Measurements from ENCODE around the gene FTO.

DNA sequence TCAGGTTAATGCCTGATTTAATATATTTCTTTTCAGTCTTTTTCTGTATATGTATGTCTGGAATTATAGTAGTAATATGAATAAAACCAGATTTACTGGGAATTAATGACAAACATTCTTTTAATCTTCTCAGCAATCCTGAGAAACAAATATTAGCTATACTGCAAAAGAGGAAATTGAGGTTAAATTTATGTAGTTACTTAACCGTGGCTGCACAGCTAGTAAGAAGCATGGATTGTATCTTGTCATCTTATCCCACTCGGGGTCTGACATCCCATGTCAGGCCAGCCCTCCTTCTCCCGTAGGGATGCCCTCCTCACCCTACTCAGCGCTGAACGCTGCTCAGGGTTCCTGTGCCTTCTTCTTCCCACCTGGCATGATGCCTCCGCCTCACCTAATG, 143.0 kb downstream of the FTO start:
- TF ChIP-seq SIN3A (IDR thresholded peaks at IDR 0.05; ENCODE audit: borderline replicate concordance, insufficient read depth, low read length) (no peak), TAF1 (IDR thresholded peaks at IDR 0.05; ENCODE audit: borderline replicate concordance, insufficient read depth, low read length) (no peak), POLR2AphosphoS5 (IDR thresholded peaks at IDR 0.05; ENCODE audit: low read depth, low read length) (no peak)
- TF ChIP-seq, protein P1, sequence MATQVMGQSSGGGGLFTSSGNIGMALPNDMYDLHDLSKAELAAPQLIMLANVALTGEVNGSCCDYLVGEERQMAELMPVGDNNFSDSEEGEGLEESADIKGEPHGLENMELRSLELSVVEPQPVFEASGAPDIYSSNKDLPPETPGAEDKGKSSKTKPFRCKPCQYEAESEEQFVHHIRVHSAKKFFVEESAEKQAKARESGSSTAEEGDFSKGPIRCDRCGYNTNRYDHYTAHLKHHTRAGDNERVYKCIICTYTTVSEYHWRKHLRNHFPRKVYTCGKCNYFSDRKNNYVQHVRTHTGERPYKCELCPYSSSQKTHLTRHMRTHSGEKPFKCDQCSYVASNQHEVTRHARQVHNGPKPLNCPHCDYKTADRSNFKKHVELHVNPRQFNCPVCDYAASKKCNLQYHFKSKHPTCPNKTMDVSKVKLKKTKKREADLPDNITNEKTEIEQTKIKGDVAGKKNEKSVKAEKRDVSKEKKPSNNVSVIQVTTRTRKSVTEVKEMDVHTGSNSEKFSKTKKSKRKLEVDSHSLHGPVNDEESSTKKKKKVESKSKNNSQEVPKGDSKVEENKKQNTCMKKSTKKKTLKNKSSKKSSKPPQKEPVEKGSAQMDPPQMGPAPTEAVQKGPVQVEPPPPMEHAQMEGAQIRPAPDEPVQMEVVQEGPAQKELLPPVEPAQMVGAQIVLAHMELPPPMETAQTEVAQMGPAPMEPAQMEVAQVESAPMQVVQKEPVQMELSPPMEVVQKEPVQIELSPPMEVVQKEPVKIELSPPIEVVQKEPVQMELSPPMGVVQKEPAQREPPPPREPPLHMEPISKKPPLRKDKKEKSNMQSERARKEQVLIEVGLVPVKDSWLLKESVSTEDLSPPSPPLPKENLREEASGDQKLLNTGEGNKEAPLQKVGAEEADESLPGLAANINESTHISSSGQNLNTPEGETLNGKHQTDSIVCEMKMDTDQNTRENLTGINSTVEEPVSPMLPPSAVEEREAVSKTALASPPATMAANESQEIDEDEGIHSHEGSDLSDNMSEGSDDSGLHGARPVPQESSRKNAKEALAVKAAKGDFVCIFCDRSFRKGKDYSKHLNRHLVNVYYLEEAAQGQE (IDR thresholded peaks at IDR 0.05; ENCODE audit: insufficient read depth in 1 of 2, low read depth in 2 of 2, low read length in 2 of 2) = no peak

All from PFSK-1 (cell line).